T-helper 17 cell (primary cell): ENCODE data around the gene PIN1. TPM values are rescaled to one million over a fixed set of nuclear protein-coding genes. Genes with fewer than 3 reads are reported as not detected.

Experiments used
- ATAC-seq: fragments of 150-1000 bp; cut with Tn5 transposase; 2 replicates; pipeline ENCODE4 v1.10.0; 2021; ENCODE audit warnings: mild to moderate bottlenecking, moderate library complexity
- DNase-seq, 3 donors: peaks; one replicate each; pipeline versions ENCODE4 v3.0.0 to v3.0.0-alpha.2; 2020 to 2021
- H3K9me3 ChIP-seq: one replicate; pipeline ENCODE4 v1.7.0; 2013; ENCODE audit warnings: low read length, mild to moderate bottlenecking; ENCODE audit not compliant: control insufficient read depth, poor library complexity, severe bottlenecking
- H3K27ac Mint-ChIP-seq: one replicate; pipeline ENCODE4 v1.8.0; 2022; ENCODE audit warnings: mild to moderate bottlenecking, moderate library complexity, mixed read lengths
- H3K27me3 Mint-ChIP-seq: one replicate; pipeline ENCODE4 v1.8.0; 2022; ENCODE audit warnings: mixed read lengths
- H3K36me3 Mint-ChIP-seq: one replicate; pipeline ENCODE4 v1.8.0; 2022; ENCODE audit warnings: low read depth, mixed read lengths
- H3K4me1 Mint-ChIP-seq: one replicate; pipeline ENCODE4 v1.8.0; 2022; ENCODE audit warnings: mild to moderate bottlenecking, mixed read lengths
- H3K4me3 Mint-ChIP-seq: one replicate; pipeline ENCODE4 v1.8.0; 2022; ENCODE audit warnings: mild to moderate bottlenecking, moderate library complexity, mixed read lengths
- total RNA-seq, 4 donors: library from RNA in 2 of 4; stranded (reverse) in 2 of 4; gene quantifications; one replicate each; pipeline ENCODE4 v1.2.3 and lab custom pipeline; 2022 to 2026

The PIN1 gene
- total RNA-seq, 2 donors from 2014 or later = 42.3 to 55.2 TPM

GRCh38 chr19:9849791-9850190 lies 14.7 kb downstream of the PIN1 start:
- no peak for ATAC-seq
- no peak overlapping the region for H3K4me3 Mint-ChIP-seq
- H3K36me3 Mint-ChIP-seq = peaks cover 3% of the 10 kb centered on the region
- no peak for DNase-seq
- H3K4me1 Mint-ChIP-seq = peaks cover 26% of the 10 kb centered on the region
- H3K27ac Mint-ChIP-seq = no peak overlapping the region
- H3K9me3 ChIP-seq = no peaks in the 10 kb centered on the region
- no peaks in the 10 kb centered on the region for H3K27me3 Mint-ChIP-seq

GRCh38 chr19:9850235-9850959 lies 15.3 kb downstream of the PIN1 start:
- ATAC-seq (no peak), DNase-seq (no peak)
- no peaks in the 10 kb centered on the region for H3K27me3 Mint-ChIP-seq
- no peak overlapping the region for H3K27ac Mint-ChIP-seq
- H3K4me1 Mint-ChIP-seq = peaks cover 21% of the 10 kb centered on the region
- no peak overlapping the region for H3K4me3 Mint-ChIP-seq
- peaks cover 3% of the 10 kb centered on the region for H3K36me3 Mint-ChIP-seq
- no peaks in the 10 kb centered on the region for H3K9me3 ChIP-seq

GRCh38 chr19:9854282-9854846 lies 19.2 kb downstream of the PIN1 start:
- ATAC-seq = no peak
- peak overlapping the region; percentile 44 for H3K27ac Mint-ChIP-seq
- peaks cover 5% of the 10 kb centered on the region for H3K36me3 Mint-ChIP-seq
- peaks cover 40% of the 10 kb centered on the region for H3K4me1 Mint-ChIP-seq
- no peak overlapping the region for H3K4me3 Mint-ChIP-seq
- H3K9me3 ChIP-seq = no peaks in the 10 kb centered on the region
- no peaks in the 10 kb centered on the region for H3K27me3 Mint-ChIP-seq
- DNase-seq = no peak

- Mint-ChIP-seq H3K27me3 (no peaks in the 10 kb centered on the region), H3K36me3 (peaks cover 5% of the 10 kb centered on the region), H3K4me3 (peak overlapping the region; percentile 98), H3K27ac (peak overlapping the region; percentile 96), H3K4me1 (peaks cover 51% of the 10 kb centered on the region)
- DNase-seq = no peak
- ATAC-seq = no peak
- H3K9me3 ChIP-seq = no peaks in the 10 kb centered on the region
Measured at GRCh38 chr19:9856609-9857008, 21.5 kb downstream of the PIN1 start.

GRCh38 chr19:9857076-9857721 lies 22.1 kb downstream of the PIN1 start:
- H3K4me3 Mint-ChIP-seq = peak overlapping the region; percentile 98
- peaks cover 5% of the 10 kb centered on the region for H3K36me3 Mint-ChIP-seq
- H3K27ac Mint-ChIP-seq = peak overlapping the region; percentile 96
- DNase-seq = no peak
- no peaks in the 10 kb centered on the region for H3K27me3 Mint-ChIP-seq
- ATAC-seq = no peak
- H3K4me1 Mint-ChIP-seq = peaks cover 53% of the 10 kb centered on the region
- H3K9me3 ChIP-seq = no peaks in the 10 kb centered on the region

GRCh38 chr19:9857920-9858746 lies 23.0 kb downstream of the PIN1 start:
- ATAC-seq = peak; percentile 89

GRCh38 chr19:9858766-9859165 lies 23.6 kb downstream of the PIN1 start:
- no peak for ATAC-seq
- H3K4me3 Mint-ChIP-seq = peak overlapping the region; percentile 98
- peaks cover 59% of the 10 kb centered on the region for H3K4me1 Mint-ChIP-seq
- no peaks in the 10 kb centered on the region for H3K9me3 ChIP-seq
- no peak for DNase-seq
- no peaks in the 10 kb centered on the region for H3K27me3 Mint-ChIP-seq
- peaks cover 4% of the 10 kb centered on the region for H3K36me3 Mint-ChIP-seq
- H3K27ac Mint-ChIP-seq = peak overlapping the region; percentile 96

More at GRCh38 chr19:9857920-9858746, 23.0 kb downstream of the PIN1 start:
- peaks cover 54% of the 10 kb centered on the region for H3K4me1 Mint-ChIP-seq
- H3K27ac Mint-ChIP-seq = peak overlapping the region; percentile 96
- H3K9me3 ChIP-seq = no peaks in the 10 kb centered on the region
- peaks cover 5% of the 10 kb centered on the region for H3K36me3 Mint-ChIP-seq
- H3K4me3 Mint-ChIP-seq = peak overlapping the region; percentile 98
- H3K27me3 Mint-ChIP-seq = no peaks in the 10 kb centered on the region
- no peak for DNase-seq

- Mint-ChIP-seq H3K27me3 (no peaks in the 10 kb centered on the region), H3K4me3 (no peak overlapping the region)
- no peak for ATAC-seq
Measured at GRCh38 chr19:9860407-9860806, 25.3 kb downstream of the PIN1 start.

GRCh38 chr19:9861503-9861902 lies 26.4 kb downstream of the PIN1 start:
- Mint-ChIP-seq H3K27ac (peak overlapping the region; percentile 68), H3K4me3 (peak overlapping the region; percentile 71), H3K36me3 (peaks cover 2% of the 10 kb centered on the region), H3K27me3 (no peaks in the 10 kb centered on the region), H3K4me1 (peaks cover 63% of the 10 kb centered on the region)
- no peak for ATAC-seq
- H3K9me3 ChIP-seq = no peaks in the 10 kb centered on the region
- no peak for DNase-seq

More at GRCh38 chr19:9860407-9860806, 25.3 kb downstream of the PIN1 start:
- H3K9me3 ChIP-seq = no peaks in the 10 kb centered on the region
- peaks cover 2% of the 10 kb centered on the region for H3K36me3 Mint-ChIP-seq
- DNase-seq = no peak
- H3K4me1 Mint-ChIP-seq = peaks cover 57% of the 10 kb centered on the region
- peak overlapping the region; percentile 29 for H3K27ac Mint-ChIP-seq

GRCh38 chr19:9862938-9863337 lies 27.8 kb downstream of the PIN1 start:
- H3K4me3 Mint-ChIP-seq = peak overlapping the region; percentile 34
- peaks cover 58% of the 10 kb centered on the region for H3K4me1 Mint-ChIP-seq
- DNase-seq (no peak), ATAC-seq (no peak)
- peak overlapping the region; percentile 68 for H3K27ac Mint-ChIP-seq
- H3K9me3 ChIP-seq = no peaks in the 10 kb centered on the region
- no peaks in the 10 kb centered on the region for H3K27me3 Mint-ChIP-seq
- peaks cover under 1% of the 10 kb centered on the region for H3K36me3 Mint-ChIP-seq

GRCh38 chr19:9863759-9864158 lies 28.6 kb downstream of the PIN1 start:
- no peaks in the 10 kb centered on the region for H3K36me3 Mint-ChIP-seq
- H3K9me3 ChIP-seq = no peaks in the 10 kb centered on the region
- H3K4me3 Mint-ChIP-seq = no peak overlapping the region
- H3K4me1 Mint-ChIP-seq = peaks cover 49% of the 10 kb centered on the region
- no peak for DNase-seq
- peak; percentile 56 for ATAC-seq
- no peaks in the 10 kb centered on the region for H3K27me3 Mint-ChIP-seq
- peak overlapping the region; percentile 68 for H3K27ac Mint-ChIP-seq

GRCh38 chr19:9865732-9866501 lies 30.8 kb downstream of the PIN1 start:
- H3K27ac Mint-ChIP-seq = peak overlapping the region; percentile 32
- H3K9me3 ChIP-seq = no peaks in the 10 kb centered on the region
- H3K4me3 Mint-ChIP-seq = peak overlapping the region; percentile 47
- no peaks in the 10 kb centered on the region for H3K27me3 Mint-ChIP-seq
- H3K36me3 Mint-ChIP-seq = no peaks in the 10 kb centered on the region
- DNase-seq (peak in 1 of 3 donors; percentile 20), ATAC-seq (peak; percentile 97)
- peaks cover 40% of the 10 kb centered on the region for H3K4me1 Mint-ChIP-seq
